ENCODE results near the gene MOCOS. TPM values are rescaled to one million over a fixed set of nuclear protein-coding genes. Genes with fewer than 3 reads are reported as not detected.

The MOCOS gene
- total and polyA plus RNA-seq, 2 donors (not counting 1 experiment from before 2014, with no cell fraction given) = 0.01 to 0.05 TPM

DNA sequence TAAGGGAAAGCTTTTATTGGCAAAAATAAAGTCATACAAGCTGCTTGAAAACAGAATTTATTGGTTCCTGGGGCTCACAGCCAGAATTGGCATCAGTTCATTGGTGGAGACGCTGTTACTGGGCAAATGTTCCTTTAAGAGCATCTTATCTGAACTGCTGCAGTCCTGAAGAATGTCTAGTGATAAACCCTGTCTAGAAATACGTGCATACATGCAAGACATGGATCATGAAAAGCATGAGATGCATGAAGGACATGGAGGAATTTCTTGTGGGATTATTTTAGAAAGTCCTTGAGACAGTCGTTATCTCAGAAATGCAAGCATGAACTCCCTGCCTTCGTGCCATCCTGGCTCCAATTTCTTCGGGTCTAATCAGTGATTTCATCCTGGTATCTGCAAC, 77.7 kb downstream of the MOCOS start:
- Histone ChIP-seq H3K27ac (ENCODE audit: low read length in 2 of 2) (no peak overlapping the region), H3K36me3 (replicated peaks in 1 of 2; ENCODE audit: control extremely low read depth in 1 of 2, control insufficient read depth in 1 of 2, extremely low read depth in 1 of 2, insufficient read depth in 2 of 2, low read length in 1 of 2) (no peaks in the 10 kb centered on the region), H3K9me3 (ENCODE audit: control extremely low read depth in 1 of 3, control insufficient read depth in 2 of 3, insufficient read depth in 1 of 3, low read length in 2 of 3) (no peaks in the 10 kb centered on the region), H3K4me2 (replicated peaks; ENCODE audit: low read depth, low read length, poor library complexity, severe bottlenecking) (no peak overlapping the region), H2AFZ (ENCODE audit: insufficient read depth, low read depth, low read length, poor library complexity, severe bottlenecking) (no peak overlapping the region), H4K20me1 (ENCODE audit: control insufficient read depth, insufficient read depth, low read length, poor library complexity, severe bottlenecking) (no peaks in the 10 kb centered on the region), H3K79me2 (ENCODE audit: control insufficient read depth, insufficient read depth, low read length) (no peaks in the 10 kb centered on the region), H3K4me1 (ENCODE audit: control insufficient read depth in 2 of 2, insufficient read depth in 2 of 2, low read length in 2 of 2) (no peaks in the 10 kb centered on the region), H3K4me3 (ENCODE audit: control extremely low read depth in 1 of 5, extremely low read depth in 1 of 5, insufficient read depth in 1 of 5, low read depth in 2 of 5, low read length in 4 of 5) (no peak overlapping the region), H3K9ac (ENCODE audit: low read length) (no peak overlapping the region), H3K27me3 (replicated peaks in 1 of 4; ENCODE audit: control extremely low read depth in 1 of 4, control insufficient read depth in 3 of 4, insufficient read depth in 4 of 4, low read length in 3 of 4) (peaks cover 0 to 11% (median 3%) of the 10 kb centered on the region in 4 experiments)
- ATAC-seq (ENCODE audit: low read depth) (no peak), DNase-seq (no peak)
- Mint-ChIP-seq H3K4me1 (no peaks in the 10 kb centered on the region), H3K9me3 (ENCODE audit: insufficient read depth) (no peaks in the 10 kb centered on the region), H3K27me3 (peaks cover 25% of the 10 kb centered on the region), H3K4me3 (no peak overlapping the region), H3K27ac (no peak overlapping the region)
- CTCF ChIA-PET = no interaction called here
- POLR2A ChIA-PET = no interaction called here
- WGBS (ENCODE audit: insufficient coverage) = 84% methylated on average over 3 of the region's 5 CpGs
- intact Hi-C loops (cut with micrococcal nuclease) = no loop called here
- no peak for TF ChIP-seq EZH2 (IDR thresholded peaks at IDR 0.05; ENCODE audit: borderline replicate concordance, insufficient read depth, low read depth, low read length, poor library complexity, severe bottlenecking)
- TF ChIP-seq CTCF (IDR thresholded peaks at IDR 0.05) = no peak

DNA sequence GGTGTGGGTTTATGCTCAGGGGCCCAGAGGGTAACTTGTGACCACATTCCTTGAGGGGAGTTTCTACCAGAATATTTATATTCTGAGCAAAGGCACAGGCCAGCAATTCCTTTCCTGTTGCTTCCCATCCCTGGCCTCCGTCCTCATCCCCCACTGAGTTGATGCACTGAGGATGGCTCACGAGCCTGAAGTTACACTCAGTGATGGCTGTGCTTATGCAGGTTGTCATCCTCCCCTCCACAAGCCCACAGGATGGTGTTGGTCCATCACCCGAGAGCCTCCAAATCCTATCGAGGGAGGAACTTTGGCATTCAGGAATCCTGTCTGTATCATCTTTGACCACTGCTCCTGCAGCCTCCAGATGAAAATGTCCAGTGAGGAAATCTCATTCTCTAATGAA, 81.9 kb downstream of the MOCOS start:
- intact Hi-C loops (cut with micrococcal nuclease) = no loop called here
- ChIA-PET CTCF (no interaction called here), POLR2A (no interaction called here)
- H3K4me2 ChIP-seq (replicated peaks; ENCODE audit: low read depth, low read length, poor library complexity, severe bottlenecking) = no peak overlapping the region
- no peaks in the 10 kb centered on the region for H3K4me1 ChIP-seq (ENCODE audit: control insufficient read depth in 2 of 2, insufficient read depth in 2 of 2, low read length in 2 of 2)
- H4K20me1 ChIP-seq (ENCODE audit: control insufficient read depth, insufficient read depth, low read length, poor library complexity, severe bottlenecking) = no peaks in the 10 kb centered on the region
- no peaks in the 10 kb centered on the region for H3K79me2 ChIP-seq (ENCODE audit: control insufficient read depth, insufficient read depth, low read length)
- DNase-seq (no peak), ATAC-seq (ENCODE audit: low read depth) (no peak)
- no peaks in the 10 kb centered on the region for H3K36me3 ChIP-seq (replicated peaks in 1 of 2; ENCODE audit: control extremely low read depth in 1 of 2, control insufficient read depth in 1 of 2, extremely low read depth in 1 of 2, insufficient read depth in 2 of 2, low read length in 1 of 2)
- no peak for TF ChIP-seq EZH2 (IDR thresholded peaks at IDR 0.05; ENCODE audit: borderline replicate concordance, insufficient read depth, low read depth, low read length, poor library complexity, severe bottlenecking)
- TF ChIP-seq CTCF (IDR thresholded peaks at IDR 0.05) = no peak
- WGBS (ENCODE audit: insufficient coverage) = 91% methylated on average over 4 of the region's 4 CpGs
- no peak overlapping the region for H3K4me3 ChIP-seq (ENCODE audit: control extremely low read depth in 1 of 5, extremely low read depth in 1 of 5, insufficient read depth in 1 of 5, low read depth in 2 of 5, low read length in 4 of 5)
- H2AFZ ChIP-seq (ENCODE audit: insufficient read depth, low read depth, low read length, poor library complexity, severe bottlenecking) = no peak overlapping the region
- H3K9ac ChIP-seq (ENCODE audit: low read length) = no peak overlapping the region
- no peaks in the 10 kb centered on the region for H3K9me3 Mint-ChIP-seq (ENCODE audit: insufficient read depth)
- H3K27ac ChIP-seq (ENCODE audit: low read length in 2 of 2) = no peak overlapping the region
- no peak overlapping the region for H3K4me3 Mint-ChIP-seq
- H3K4me1 Mint-ChIP-seq = no peaks in the 10 kb centered on the region
- no peak overlapping the region for H3K27ac Mint-ChIP-seq
- peaks cover 35% of the 10 kb centered on the region for H3K27me3 Mint-ChIP-seq
- no peaks in the 10 kb centered on the region for H3K9me3 ChIP-seq (ENCODE audit: control extremely low read depth in 1 of 3, control insufficient read depth in 2 of 3, insufficient read depth in 1 of 3, low read length in 2 of 3)
- peaks cover 0 to 6% (median 4%) of the 10 kb centered on the region in 4 experiments for H3K27me3 ChIP-seq (replicated peaks in 1 of 4; ENCODE audit: control extremely low read depth in 1 of 4, control insufficient read depth in 3 of 4, insufficient read depth in 4 of 4, low read length in 3 of 4)
